ENCODE results near the gene SBF2. TPM values are rescaled to one million over a fixed set of nuclear protein-coding genes. Genes with fewer than 3 reads are reported as not detected.
"Not testable (repeated sequence)": the region's sequence is repeated elsewhere in the genome, so short reads cannot be mapped to it uniquely, and the experiment has no call there.

The SBF2 gene
- polyA plus RNA-seq, 1 experiment = 44.4 TPM

GRCh38 chr11:10257478-10257877, 36.5 kb downstream of the SBF2 start:
- DNase-seq (ENCODE audit: low read depth, low spot score) = no peak
- Histone ChIP-seq H3K27me3 (ENCODE audit: control insufficient read depth, insufficient read depth, low read length) (no peaks in the 10 kb centered on the region), H3K4me3 (ENCODE audit: low read depth, low read length) (no peak overlapping the region), H3K27ac (ENCODE audit: low read depth, low read length) (no peak overlapping the region), H3K9me3 (ENCODE audit: control insufficient read depth, insufficient read depth, low read length) (peaks cover 1% of the 10 kb centered on the region; the same call in 1 of the 2 replicates)
- ChIA-PET POLR2A (no interaction called here), CTCF (interaction anchor here (0.6 to 4.6 kb wide), 2 partner anchors 49 to 137 kb away, joined by 3 to 20 read pairs; no protein-coding TSS in a partner anchor)
- no peak for TF ChIP-seq CTCF (IDR thresholded peaks at IDR 0.05; ENCODE audit: low read depth, low read length)

GRCh38 chr11:10255388-10256125, 38.5 kb downstream of the SBF2 start:
- H3K9me3 ChIP-seq (ENCODE audit: control insufficient read depth, insufficient read depth, low read length) = peaks cover 4% of the 10 kb centered on the region; the same call in 1 of the 2 replicates
- no peaks in the 10 kb centered on the region for H3K27me3 ChIP-seq (ENCODE audit: control insufficient read depth, insufficient read depth, low read length)
- H3K27ac ChIP-seq (ENCODE audit: low read depth, low read length) = no peak overlapping the region
- H3K4me3 ChIP-seq (ENCODE audit: low read depth, low read length) = no peak overlapping the region
- TF ChIP-seq CTCF (IDR thresholded peaks at IDR 0.05; ENCODE audit: low read depth, low read length) = no peak
- no peak for DNase-seq (ENCODE audit: low read depth, low spot score)
- ChIA-PET POLR2A (interaction anchor here (0.7 to 2.8 kb wide), 2 partner anchors 48 to 50 kb away, joined by 8 to 15 read pairs; partner anchors contain the start of gene ADM), CTCF (interaction anchor here (1.1 to 4.6 kb wide), 2 partner anchors 47 to 48 kb away, joined by 3 to 20 read pairs; no protein-coding TSS in a partner anchor)

GRCh38 chr11:10249448-10250131, 44.4 kb downstream of the SBF2 start:
- H3K27me3 ChIP-seq (ENCODE audit: control insufficient read depth, insufficient read depth, low read length); H3K27ac ChIP-seq (ENCODE audit: low read depth, low read length); DNase-seq (ENCODE audit: low read depth, low spot score); H3K9me3 ChIP-seq (ENCODE audit: control insufficient read depth, insufficient read depth, low read length); H3K4me3 ChIP-seq (ENCODE audit: low read depth, low read length); CTCF ChIA-PET: not testable (repeated sequence)
- POLR2A ChIA-PET = interaction anchor here (0.8 to 1.4 kb wide), 2 partner anchors 55 to 490 kb away, joined by 5 read pairs; partner anchors contain the start of gene ADM

- H3K9me3 ChIP-seq (ENCODE audit: control insufficient read depth, insufficient read depth, low read length) = no peaks in the 10 kb centered on the region
- ChIA-PET POLR2A (no interaction called here), CTCF (no interaction called here)
- TF ChIP-seq CTCF (IDR thresholded peaks at IDR 0.05; ENCODE audit: low read depth, low read length) = no peak
- no peak overlapping the region for H3K4me3 ChIP-seq (ENCODE audit: low read depth, low read length)
- DNase-seq (ENCODE audit: low read depth, low spot score) = no peak
- H3K27ac ChIP-seq (ENCODE audit: low read depth, low read length) = no peak overlapping the region
- no peaks in the 10 kb centered on the region for H3K27me3 ChIP-seq (ENCODE audit: control insufficient read depth, insufficient read depth, low read length)
Observed at GRCh38 chr11:10247011-10247410, 47.0 kb downstream of the SBF2 start.

- ChIA-PET POLR2A (interaction anchor here (0.6 kb wide), 1 partner anchor 57 kb away, joined by 3 read pairs; no protein-coding TSS in a partner anchor), CTCF (no interaction called here)
- H3K27ac ChIP-seq (ENCODE audit: low read depth, low read length) = no peak overlapping the region
- H3K27me3 ChIP-seq (ENCODE audit: control insufficient read depth, insufficient read depth, low read length) = no peaks in the 10 kb centered on the region
- H3K9me3 ChIP-seq (ENCODE audit: control insufficient read depth, insufficient read depth, low read length) = no peaks in the 10 kb centered on the region
- no peak for TF ChIP-seq CTCF (IDR thresholded peaks at IDR 0.05; ENCODE audit: low read depth, low read length)
- no peak overlapping the region for H3K4me3 ChIP-seq (ENCODE audit: low read depth, low read length)
- DNase-seq (ENCODE audit: low read depth, low spot score) = no peak
Observed at GRCh38 chr11:10243896-10244575, 50.0 kb downstream of the SBF2 start.

Data from AG04450 (cell line).